ENCODE data around the gene ARHGAP15. TPM values are rescaled to one million over a fixed set of nuclear protein-coding genes. Genes with fewer than 3 reads are reported as not detected.

The ARHGAP15 gene
- total RNA-seq, 2 donors from 2014 or later: 0.86 TPM; not detected in 1

GRCh38 chr2:143294068-143294467 lies 164.8 kb downstream of the ARHGAP15 start:
- Histone ChIP-seq H3K4me1 (ENCODE audit: control insufficient read depth, insufficient read depth, low read length) (no peaks in the 10 kb centered on the region), H3K9ac (ENCODE audit: extremely low read depth, low read length, poor library complexity, severe bottlenecking) (no peak overlapping the region), H3K9me3 (ENCODE audit: control insufficient read depth, low read length) (no peaks in the 10 kb centered on the region), H3K36me3 (ENCODE audit: control insufficient read depth, insufficient read depth, low read length) (no peaks in the 10 kb centered on the region), H3K27me3 (ENCODE audit: control insufficient read depth, insufficient read depth, low read length, poor library complexity, severe bottlenecking) (no peaks in the 10 kb centered on the region), H3K27ac (ENCODE audit: low read depth, low read length) (no peak overlapping the region), H3K4me3 (ENCODE audit: low read length) (no peak overlapping the region)
- DNase-seq: no peak
- Mint-ChIP-seq H3K36me3 (ENCODE audit: low read depth) (no peaks in the 10 kb centered on the region), H3K27me3 (ENCODE audit: insufficient read depth) (no peaks in the 10 kb centered on the region), H3K27ac (no peak overlapping the region), H3K4me1 (peaks cover 5% of the 10 kb centered on the region), H3K9me3 (no peaks in the 10 kb centered on the region), H3K4me3 (no peak overlapping the region)
- 85% methylated on average over 1 of the region's 1 CpG; no CpG with 5 or more reads in 1 of the 2 experiments for WGBS, 2 experiments (ENCODE audit: insufficient coverage in 1 of 2, insufficient read length in 1 of 2)
- TF ChIP-seq, protein P1, sequence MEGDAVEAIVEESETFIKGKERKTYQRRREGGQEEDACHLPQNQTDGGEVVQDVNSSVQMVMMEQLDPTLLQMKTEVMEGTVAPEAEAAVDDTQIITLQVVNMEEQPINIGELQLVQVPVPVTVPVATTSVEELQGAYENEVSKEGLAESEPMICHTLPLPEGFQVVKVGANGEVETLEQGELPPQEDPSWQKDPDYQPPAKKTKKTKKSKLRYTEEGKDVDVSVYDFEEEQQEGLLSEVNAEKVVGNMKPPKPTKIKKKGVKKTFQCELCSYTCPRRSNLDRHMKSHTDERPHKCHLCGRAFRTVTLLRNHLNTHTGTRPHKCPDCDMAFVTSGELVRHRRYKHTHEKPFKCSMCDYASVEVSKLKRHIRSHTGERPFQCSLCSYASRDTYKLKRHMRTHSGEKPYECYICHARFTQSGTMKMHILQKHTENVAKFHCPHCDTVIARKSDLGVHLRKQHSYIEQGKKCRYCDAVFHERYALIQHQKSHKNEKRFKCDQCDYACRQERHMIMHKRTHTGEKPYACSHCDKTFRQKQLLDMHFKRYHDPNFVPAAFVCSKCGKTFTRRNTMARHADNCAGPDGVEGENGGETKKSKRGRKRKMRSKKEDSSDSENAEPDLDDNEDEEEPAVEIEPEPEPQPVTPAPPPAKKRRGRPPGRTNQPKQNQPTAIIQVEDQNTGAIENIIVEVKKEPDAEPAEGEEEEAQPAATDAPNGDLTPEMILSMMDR (conservative IDR thresholded peaks at IDR 0.05): no peak

DNA sequence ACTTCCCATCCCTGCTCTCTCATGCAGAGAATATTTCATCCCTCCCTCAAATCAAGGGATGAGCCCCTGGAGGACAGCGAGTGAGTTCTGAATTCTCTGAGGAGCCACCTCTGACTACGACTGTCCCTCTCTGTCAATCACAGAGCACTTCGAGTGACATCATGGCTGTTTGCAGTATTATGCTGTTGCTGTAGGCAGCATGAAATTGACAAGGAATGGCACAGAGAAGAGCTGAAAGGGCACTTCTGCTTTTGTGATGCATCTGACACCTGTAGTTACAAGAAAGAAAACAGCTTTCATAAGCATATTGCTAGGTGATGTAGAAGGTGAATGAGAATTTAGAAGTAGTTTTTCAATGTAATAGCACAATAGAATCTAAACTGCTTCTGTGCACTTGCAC lies 166.9 kb downstream of the ARHGAP15 start:
- Histone ChIP-seq H3K9me3 (ENCODE audit: control insufficient read depth, low read length) (no peaks in the 10 kb centered on the region), H3K4me3 (ENCODE audit: low read length) (no peak overlapping the region), H3K27me3 (ENCODE audit: control insufficient read depth, insufficient read depth, low read length, poor library complexity, severe bottlenecking) (no peaks in the 10 kb centered on the region), H3K27ac (ENCODE audit: low read depth, low read length) (no peak overlapping the region), H3K4me1 (ENCODE audit: control insufficient read depth, insufficient read depth, low read length) (no peaks in the 10 kb centered on the region), H3K9ac (ENCODE audit: extremely low read depth, low read length, poor library complexity, severe bottlenecking) (no peak overlapping the region), H3K36me3 (ENCODE audit: control insufficient read depth, insufficient read depth, low read length) (no peaks in the 10 kb centered on the region)
- Mint-ChIP-seq H3K27me3 (ENCODE audit: insufficient read depth) (no peaks in the 10 kb centered on the region), H3K4me3 (no peak overlapping the region), H3K27ac (no peak overlapping the region), H3K9me3 (no peaks in the 10 kb centered on the region), H3K36me3 (ENCODE audit: low read depth) (no peaks in the 10 kb centered on the region), H3K4me1 (no peaks in the 10 kb centered on the region)
- TF ChIP-seq, protein P1 (conservative IDR thresholded peaks at IDR 0.05): no peak
- no peak for DNase-seq
- 86 to 87% methylated on average over 2 to 3 of the region's 3 CpGs for WGBS, 2 experiments (ENCODE audit: insufficient coverage in 1 of 2, insufficient read length in 1 of 2)

- Histone ChIP-seq H3K4me1 (ENCODE audit: control insufficient read depth, insufficient read depth, low read length) (no peaks in the 10 kb centered on the region), H3K27me3 (ENCODE audit: control insufficient read depth, insufficient read depth, low read length, poor library complexity, severe bottlenecking) (no peaks in the 10 kb centered on the region), H3K9me3 (ENCODE audit: control insufficient read depth, low read length) (no peaks in the 10 kb centered on the region), H3K9ac (ENCODE audit: extremely low read depth, low read length, poor library complexity, severe bottlenecking) (no peak overlapping the region), H3K27ac (ENCODE audit: low read depth, low read length) (no peak overlapping the region), H3K4me3 (ENCODE audit: low read length) (no peak overlapping the region), H3K36me3 (ENCODE audit: control insufficient read depth, insufficient read depth, low read length) (no peaks in the 10 kb centered on the region)
- no peak overlapping the region for H3K4me3 Mint-ChIP-seq
- no peaks in the 10 kb centered on the region for H3K36me3 Mint-ChIP-seq (ENCODE audit: low read depth)
- DNase-seq: no peak
- H3K4me1 Mint-ChIP-seq: no peaks in the 10 kb centered on the region
- TF ChIP-seq, protein P1 (conservative IDR thresholded peaks at IDR 0.05): no peak
- H3K27ac Mint-ChIP-seq: no peak overlapping the region
- H3K9me3 Mint-ChIP-seq: no peaks in the 10 kb centered on the region
- no peaks in the 10 kb centered on the region for H3K27me3 Mint-ChIP-seq (ENCODE audit: insufficient read depth)
These were observed 168.0 kb downstream of the ARHGAP15 start for GRCh38 chr2:143297182-143297581.
